GOT3 (cell line): ENCODE results near the gene ARL8A.
"Not testable (repeated sequence)": the region's sequence is repeated elsewhere in the genome, so short reads cannot be mapped to it uniquely, and the experiment has no call there.

Experiments used
- DNase-seq: peaks from one replicate; lab custom pipeline; 2025; ENCODE audit warnings: mixed read lengths; lab: John Stamatoyannopoulos, UW

The ARL8A gene

GRCh38 chr1:202158810-202159533, 14.4 kb upstream of the ARL8A start:
- DNase-seq = no peak

DNA sequence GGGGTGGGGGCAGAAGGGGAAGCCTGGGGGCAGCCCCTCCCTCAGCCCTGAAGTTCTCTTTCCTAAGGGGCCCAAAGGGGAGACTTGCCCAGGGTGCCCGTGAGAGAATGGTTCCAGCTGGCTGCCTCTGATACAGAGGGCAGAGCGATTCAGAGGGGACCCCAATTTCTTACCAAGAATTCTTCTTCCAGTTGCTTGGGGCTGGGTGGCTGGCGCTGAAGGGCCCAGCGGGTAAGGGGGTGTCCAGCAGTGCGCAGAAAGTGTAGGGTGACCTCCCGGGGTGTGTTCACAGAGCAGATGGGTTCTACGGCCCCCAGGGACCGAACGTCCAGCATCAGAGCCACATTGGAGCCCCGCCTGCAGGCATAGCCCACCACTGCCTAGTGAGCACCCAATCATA, 13.4 kb upstream of the ARL8A start:
- DNase-seq = no peak

DNA sequence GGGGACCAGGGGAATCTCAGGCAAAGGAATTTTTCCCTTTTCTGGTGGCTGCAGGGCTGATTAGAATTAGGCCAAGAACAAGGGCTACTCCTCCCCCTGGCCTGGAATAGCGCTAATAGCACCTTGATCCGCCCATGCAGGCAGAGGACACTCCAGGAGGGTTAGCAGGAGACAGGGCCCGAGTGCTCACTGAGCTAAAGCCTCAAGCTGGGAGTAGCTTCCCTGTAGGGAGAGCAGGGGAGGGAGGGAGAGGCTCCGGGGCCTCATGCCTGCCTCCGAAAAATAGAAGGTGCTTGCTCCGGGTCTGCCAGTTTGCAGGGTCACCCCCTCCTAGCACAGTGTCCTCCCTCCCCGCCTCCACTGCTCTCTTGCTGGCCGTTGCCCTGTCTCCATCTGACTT, 12.1 kb upstream of the ARL8A start:
- DNase-seq = no peak

DNA sequence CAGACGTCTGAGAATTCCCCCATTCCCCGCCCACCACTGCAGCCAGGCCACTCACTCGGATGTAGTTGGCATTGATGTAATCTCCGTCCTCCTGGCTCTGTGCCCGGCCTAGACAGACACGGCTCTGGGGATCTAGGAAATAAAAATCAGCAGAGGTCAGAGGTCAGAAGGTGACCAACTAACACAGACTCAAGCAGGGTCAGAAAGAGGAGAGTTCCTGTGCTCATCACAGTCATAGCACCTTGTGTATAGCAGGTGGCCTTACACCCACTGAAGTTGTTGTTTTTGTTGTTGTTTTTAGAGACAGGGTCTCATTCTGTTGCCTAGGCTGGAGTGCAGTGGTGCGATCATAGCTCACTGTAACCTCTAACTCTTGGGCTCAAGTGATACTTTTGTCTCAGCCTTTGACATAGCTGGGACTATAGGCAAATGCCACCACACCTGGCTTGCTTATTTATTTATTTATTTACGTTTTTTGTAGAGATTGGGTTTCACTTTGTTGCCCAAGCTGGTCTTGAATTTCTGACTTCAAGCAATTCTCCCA, 11.0 kb upstream of the ARL8A start:
- no peak for DNase-seq

- no peak for DNase-seq
These were observed 10.4 kb upstream of the ARL8A start for GRCh38 chr1:202154766-202155477.

- DNase-seq = no peak
These were observed 9.7 kb upstream of the ARL8A start for GRCh38 chr1:202154148-202154765.

DNA sequence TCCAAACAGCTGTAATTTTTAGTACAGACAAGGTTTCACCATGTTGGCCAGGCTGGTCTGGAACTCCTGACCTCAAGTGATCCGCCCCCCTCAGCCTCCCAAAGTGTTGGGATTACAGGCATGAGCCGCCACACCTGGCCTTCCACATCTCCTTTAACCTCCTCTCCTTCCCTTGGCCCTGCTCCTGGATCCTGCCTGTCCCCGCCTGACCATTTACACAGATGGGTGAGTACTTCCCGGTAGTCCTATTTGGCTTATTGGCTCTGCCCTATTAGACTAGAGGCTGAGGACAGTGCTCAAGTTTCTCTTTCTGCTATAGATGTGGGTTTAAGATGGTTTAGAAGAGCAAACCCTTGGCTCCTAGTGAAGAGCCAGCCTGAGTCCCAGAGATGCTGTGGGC, 8.7 kb upstream of the ARL8A start:
- no peak for DNase-seq

- no peak for DNase-seq
These were observed 7.9 kb upstream of the ARL8A start for GRCh38 chr1:202152399-202152798.

- DNase-seq = no peak
These were observed 6.5 kb upstream of the ARL8A start for GRCh38 chr1:202151045-202151444.

DNA sequence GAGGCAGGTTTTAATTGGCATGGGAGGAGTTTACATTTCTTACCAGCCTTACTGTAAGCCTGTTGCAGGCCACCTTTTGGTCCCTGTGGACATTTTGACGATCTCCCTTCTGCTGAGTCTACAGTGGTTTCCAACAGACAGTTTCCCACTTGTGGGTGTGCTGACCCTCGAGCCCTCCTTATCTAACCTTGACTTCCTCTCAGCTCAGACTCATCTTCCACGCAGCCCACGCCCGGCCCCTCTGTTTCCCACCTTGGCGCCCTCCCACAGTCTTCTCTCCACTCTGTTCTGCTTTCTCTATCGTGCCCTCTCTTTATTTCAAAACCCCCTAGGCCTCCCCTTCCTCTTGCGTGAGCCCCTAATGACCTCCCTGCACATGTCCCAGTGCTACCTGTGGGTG, 6.1 kb upstream of the ARL8A start:
- DNase-seq = no peak

DNA sequence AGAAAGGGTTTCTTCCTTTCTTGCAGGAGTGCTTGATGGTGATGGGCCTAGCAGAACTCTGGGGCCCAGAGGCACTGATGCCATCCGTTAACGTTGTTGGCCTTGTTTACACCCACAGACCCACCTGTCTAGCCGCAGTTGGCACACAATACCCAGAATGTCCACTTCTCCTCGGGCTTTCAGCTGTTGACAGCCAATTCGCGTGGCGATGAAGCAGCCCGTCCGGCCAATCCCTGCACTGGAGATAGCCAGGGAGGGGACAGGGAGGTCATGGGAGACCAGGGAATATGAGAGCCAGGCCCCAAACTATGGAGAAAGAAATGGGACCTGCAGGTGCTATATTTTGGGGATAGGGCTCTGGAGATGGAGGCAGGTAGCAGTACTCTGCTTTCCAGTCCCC, 5.7 kb upstream of the ARL8A start:
- DNase-seq = no peak

DNA sequence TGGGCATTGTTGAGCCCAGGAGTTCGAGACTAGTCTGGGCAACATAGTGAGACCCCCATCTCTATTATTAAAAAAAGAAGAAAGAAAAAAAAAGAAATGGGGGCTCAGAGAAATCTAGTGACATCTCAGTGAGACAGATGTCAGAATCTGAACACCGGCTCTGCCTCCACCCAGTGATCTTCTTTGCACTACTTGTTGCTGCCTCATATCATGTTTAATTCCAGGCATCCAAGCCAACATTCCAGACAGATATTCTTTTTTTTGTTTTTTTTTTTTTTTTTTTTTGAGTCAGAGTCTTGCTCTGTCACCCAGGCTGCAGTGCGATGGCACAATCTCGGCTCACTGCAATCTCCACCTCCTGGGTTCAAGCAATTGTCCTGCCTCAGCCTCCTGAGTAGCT, 5.0 kb upstream of the ARL8A start:
- no peak for DNase-seq

- DNase-seq = no peak
These were observed 3.9 kb upstream of the ARL8A start for GRCh38 chr1:202148391-202148790.

GRCh38 chr1:202146993-202147392, 2.5 kb upstream of the ARL8A start:
- DNase-seq = no peak

GRCh38 chr1:202146279-202146678, 1.7 kb upstream of the ARL8A start:
- no peak for DNase-seq

GRCh38 chr1:202145744-202146140, 1.2 kb upstream of the ARL8A start:
- DNase-seq = not testable (repeated sequence)

GRCh38 chr1:202145068-202145743, 669 bp upstream of the ARL8A start:
- no peak for DNase-seq

DNA sequence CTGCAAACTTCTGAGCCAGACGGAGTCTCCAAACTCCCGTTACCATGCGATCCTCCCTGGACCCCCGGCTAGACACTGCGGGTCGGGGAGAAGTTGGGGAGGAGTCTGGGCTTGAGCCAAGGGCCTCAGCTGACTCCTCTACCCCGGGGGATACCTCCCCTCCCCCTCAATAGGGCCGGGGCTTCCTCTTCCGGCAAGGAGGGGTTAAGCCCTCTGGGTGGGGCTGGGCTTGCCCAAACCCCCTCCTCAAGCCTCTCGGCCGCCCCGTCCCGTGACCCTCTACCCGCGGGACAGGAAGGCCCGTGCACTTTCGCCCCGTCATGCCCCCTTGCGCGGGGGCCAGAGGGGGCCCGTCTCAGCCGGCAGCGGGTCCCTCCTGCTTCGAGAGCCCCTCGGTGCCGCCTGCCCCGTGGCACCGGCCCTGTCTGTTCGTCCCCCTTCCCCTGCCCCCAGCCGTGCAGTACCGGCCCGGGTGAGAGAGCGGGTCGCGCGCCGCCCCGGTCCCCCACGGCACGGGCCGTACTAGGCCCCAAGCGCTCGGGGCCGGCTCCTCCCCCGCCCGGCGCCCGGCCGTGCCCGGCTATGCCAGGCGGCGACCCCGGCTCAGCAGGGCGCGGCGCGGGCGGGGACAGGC, 652 bp downstream of the ARL8A start:
- DNase-seq = no peak

DNA sequence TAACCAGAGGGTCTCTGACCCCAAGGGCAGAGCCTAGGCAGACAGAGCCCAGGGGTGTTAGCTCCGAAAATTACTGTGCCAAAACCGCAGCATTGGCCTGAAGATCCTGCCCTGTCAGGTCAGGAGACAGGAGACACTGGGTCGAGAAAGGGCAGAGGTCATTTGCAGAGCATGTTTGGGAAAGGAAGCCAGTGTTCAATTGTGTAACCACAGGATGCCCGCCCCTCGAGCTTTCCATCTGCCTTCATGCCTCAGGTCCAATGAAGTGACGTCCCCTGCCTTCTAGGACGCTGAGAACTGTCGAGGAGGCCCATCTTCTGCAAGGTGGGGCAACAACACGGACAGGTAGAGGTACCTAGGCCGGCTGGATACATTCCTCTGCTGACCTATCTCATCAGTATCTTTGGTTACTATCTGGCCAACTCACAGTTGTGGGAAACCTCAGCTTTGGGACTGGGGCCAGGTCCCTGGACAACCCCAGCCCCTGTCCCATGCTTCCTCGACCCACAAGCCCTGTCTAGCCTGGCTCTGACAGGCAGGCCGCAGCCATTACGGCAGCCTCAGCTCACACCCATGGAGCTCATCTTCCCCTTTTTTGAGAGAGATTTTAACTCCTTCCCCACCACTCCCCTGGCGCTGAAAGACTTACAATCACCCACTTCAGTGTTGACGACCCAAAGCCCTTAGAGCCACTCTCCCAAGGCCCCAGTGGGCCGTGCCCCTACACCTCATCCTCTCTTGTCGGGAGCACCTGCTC, 1.3 kb downstream of the ARL8A start:
- no peak for DNase-seq

GRCh38 chr1:202141468-202141867, 3.1 kb downstream of the ARL8A start:
- DNase-seq = not testable (repeated sequence)

DNA sequence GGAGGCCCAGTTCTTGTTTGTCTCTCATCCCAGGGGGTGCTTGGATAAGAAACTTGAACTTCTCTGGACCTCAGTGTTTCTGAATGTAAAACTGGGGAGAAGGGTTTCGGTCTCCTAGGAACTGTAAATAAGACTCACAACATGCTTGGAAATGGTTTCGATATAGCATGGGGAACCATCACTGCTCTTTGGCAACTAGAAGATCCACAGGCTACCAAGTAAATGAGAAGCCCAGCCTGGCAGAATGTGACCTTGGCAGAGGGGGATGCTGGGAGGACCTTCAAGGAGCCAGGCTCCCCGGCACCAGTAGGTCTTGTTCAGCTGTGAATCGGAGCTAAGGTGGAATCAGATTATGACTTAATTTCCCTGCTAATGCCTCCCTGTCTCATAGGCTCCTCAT, 3.7 kb downstream of the ARL8A start:
- DNase-seq = no peak
